Transverse colon (tissue), 4 donors: ENCODE results near the gene KIAA1614. TPM values are rescaled to one million over a fixed set of nuclear protein-coding genes. Genes with fewer than 3 reads are reported as not detected.

Source experiments
- DNase-seq: peaks from one replicate; pipeline ENCODE4 v3.0.0-alpha.2; 2019
- H3K27ac ChIP-seq, 4 donors: fragments of 200-600 bp; sonication (generic); 2 replicates each; pipeline ENCODE4 v1.5.1; 2016 to 2018; ENCODE audit warnings: inconsistent platforms in 4 of 4
- H3K27me3 ChIP-seq: fragments of 200-600 bp; sonication (generic); 2 replicates; pipeline ENCODE4 v1.5.1; 2017; ENCODE audit warnings: inconsistent platforms
- H3K36me3 ChIP-seq, 4 donors: fragments of 200-600 bp; sonication (generic); 2 replicates each; pipeline ENCODE4 v1.5.1; 2017 to 2019; ENCODE audit warnings: inconsistent platforms in 4 of 4
- H3K4me1 ChIP-seq, 4 donors: fragments of 200-600 bp; sonication (generic); 2 replicates each; pipeline ENCODE4 v1.5.1; 2017 to 2020; ENCODE audit warnings: inconsistent platforms in 4 of 4
- H3K4me3 ChIP-seq, 4 donors: fragments of 200-600 bp; sonication (generic); 1 replicate in 1 of 4; 2 replicates in 3 of 4; pipeline versions ENCODE4 v1.5.1 to v1.6.1; 2017 to 2019; ENCODE audit warnings: inconsistent platforms in 4 of 4
- H3K9me3 ChIP-seq, 2 donors: fragments of 200-600 bp; sonication (generic); 2 replicates each; pipeline ENCODE4 v1.5.1; 2017 to 2019; ENCODE audit warnings: inconsistent platforms in 2 of 2
- EP300 ChIP-seq: sonication (generic); formaldehyde crosslinking; IDR thresholded peaks from one replicate; pipeline ENCODE4 v1.6.1; 2017; ENCODE audit warnings: antibody characterized with exemption, low read depth
- POLR2A ChIP-seq: fragments of 450-650 bp; IDR thresholded peaks from one replicate; pipeline ENCODE4 v1.6.1; 2016; ENCODE audit warnings: antibody characterized with exemption, mild to moderate bottlenecking, moderate library complexity
- POLR2AphosphoS5 ChIP-seq, 3 donors: sonication (generic); formaldehyde crosslinking; IDR thresholded peaks; one replicate each; pipeline ENCODE4 v1.6.1; 2016; ENCODE audit warnings: antibody characterized with exemption in 3 of 3
- WGBS, 2 donors: methylation state at CpG; one replicate each; pipeline ENCODE4 v1.1.5; 2018; ENCODE audit warnings: low coverage in 1 of 2; 5-methylcytosine and 5-hydroxymethylcytosine counted together
- in situ Hi-C, 4 donors: fragments of 200-750 bp; cut with MboI; loops; one replicate each; pipeline versions ENCODE4 v1.15.0 to v1.15.1; 2017; ENCODE audit warnings: low sequenced_read_pairs in 3 of 4, low pct_ligation_motif_present in 1 of 4, low pct_unique_long_range_greater_than_20kb in 1 of 4
- intact Hi-C: fragments of 100-400 bp; cut with DNase I; formaldehyde crosslinking; loops from one replicate; pipeline ENCODE4 v1.15.1; 2023; ENCODE audit warnings: low total_unique reads
- total RNA-seq, 4 donors: library from RNA; depleted of rRNA; stranded (reverse); fragments of >200 nt; gene quantifications; one replicate each; pipeline ENCODE4 v1.1.0, GENCODE V29; 2016
- TF ChIP-seq, protein P1 (sequence below), 5 experiments: fragments of 200-600 bp in 3 of 5; fragments of 450-650 bp in 2 of 5; sonication (generic) in 3 of 5; IDR thresholded peaks; 1 replicate in 2 of 5; 2 replicates in 3 of 5; pipeline ENCODE4 v1.5.1; 2016 to 2017; ENCODE audit warnings: antibody characterized with exemption in 5 of 5, inconsistent platforms in 3 of 5, mild to moderate bottlenecking in 2 of 5, moderate library complexity in 1 of 5

The KIAA1614 gene
- total RNA-seq, 4 donors from 2014 or later: 2.3 to 9.4 (median 2.8) TPM

- no peak overlapping the region for H3K4me3 ChIP-seq
- DNase-seq: no peak
- no peak overlapping the region for H3K27ac ChIP-seq
- no peaks in the 10 kb centered on the region for H3K27me3 ChIP-seq
- 93% methylated on average over 6 of the region's 6 CpGs; no CpG with 5 or more reads in 1 of the 2 donors for WGBS, 2 donors
- in situ Hi-C loops: no loop called here
- intact Hi-C loops: no loop called here
- H3K4me1 ChIP-seq: no peaks in the 10 kb centered on the region
- no peaks in the 10 kb centered on the region for H3K36me3 ChIP-seq
- H3K9me3 ChIP-seq: no peaks in the 10 kb centered on the region
- no peak for TF ChIP-seq POLR2AphosphoS5 (IDR thresholded peaks at IDR 0.05)
- no peak for TF ChIP-seq EP300
- TF ChIP-seq, protein P1, sequence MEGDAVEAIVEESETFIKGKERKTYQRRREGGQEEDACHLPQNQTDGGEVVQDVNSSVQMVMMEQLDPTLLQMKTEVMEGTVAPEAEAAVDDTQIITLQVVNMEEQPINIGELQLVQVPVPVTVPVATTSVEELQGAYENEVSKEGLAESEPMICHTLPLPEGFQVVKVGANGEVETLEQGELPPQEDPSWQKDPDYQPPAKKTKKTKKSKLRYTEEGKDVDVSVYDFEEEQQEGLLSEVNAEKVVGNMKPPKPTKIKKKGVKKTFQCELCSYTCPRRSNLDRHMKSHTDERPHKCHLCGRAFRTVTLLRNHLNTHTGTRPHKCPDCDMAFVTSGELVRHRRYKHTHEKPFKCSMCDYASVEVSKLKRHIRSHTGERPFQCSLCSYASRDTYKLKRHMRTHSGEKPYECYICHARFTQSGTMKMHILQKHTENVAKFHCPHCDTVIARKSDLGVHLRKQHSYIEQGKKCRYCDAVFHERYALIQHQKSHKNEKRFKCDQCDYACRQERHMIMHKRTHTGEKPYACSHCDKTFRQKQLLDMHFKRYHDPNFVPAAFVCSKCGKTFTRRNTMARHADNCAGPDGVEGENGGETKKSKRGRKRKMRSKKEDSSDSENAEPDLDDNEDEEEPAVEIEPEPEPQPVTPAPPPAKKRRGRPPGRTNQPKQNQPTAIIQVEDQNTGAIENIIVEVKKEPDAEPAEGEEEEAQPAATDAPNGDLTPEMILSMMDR (IDR thresholded peaks at IDR 0.05): no peak
- TF ChIP-seq POLR2A: no peak
Measured at GRCh38 chr1:180947499-180947885, 34.8 kb downstream of the KIAA1614 start.

DNA sequence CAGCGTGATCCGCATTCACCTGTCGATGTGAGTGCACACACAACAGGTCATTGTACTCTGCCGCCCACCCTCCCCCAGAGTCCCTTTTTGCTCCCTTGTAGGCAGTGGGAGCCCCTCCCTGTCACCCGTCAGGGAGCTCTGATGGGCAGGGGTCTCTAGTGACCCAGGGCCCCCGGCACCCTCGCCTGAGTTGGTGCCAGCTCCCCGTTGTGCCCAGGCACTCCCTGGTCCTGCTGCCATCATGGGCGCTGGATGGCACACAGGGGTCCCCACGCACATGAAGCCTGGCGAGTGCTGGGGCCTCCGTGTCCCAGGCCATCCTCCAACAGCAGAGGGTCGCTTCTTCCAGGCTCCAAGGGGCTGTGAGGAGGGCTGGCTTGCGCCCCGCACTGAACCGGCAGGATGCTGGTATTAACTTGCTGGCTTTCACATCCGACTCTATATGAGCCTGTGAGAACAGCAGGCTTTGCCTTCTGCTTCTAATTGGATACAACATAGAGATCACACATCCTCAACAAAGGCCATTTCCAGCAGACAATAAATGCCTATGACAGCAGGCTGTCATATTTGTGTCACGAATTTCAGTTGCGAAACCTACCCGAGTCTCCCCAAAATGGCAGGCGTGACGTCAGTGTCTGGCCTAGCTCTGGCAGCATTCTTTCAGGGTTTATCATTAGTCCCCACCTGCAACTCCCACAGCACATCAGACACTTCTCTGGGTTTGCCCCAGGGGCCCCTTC is 35.4 kb downstream of the KIAA1614 start:
- peak; percentile 26 for DNase-seq
- Histone ChIP-seq H3K4me3 (no peak overlapping the region), H3K27ac (peak overlapping the region in 1 of 4 donors; percentile 48), H3K9me3 (no peaks in the 10 kb centered on the region), H3K4me1 (no peaks in the 10 kb centered on the region), H3K36me3 (no peaks in the 10 kb centered on the region), H3K27me3 (no peaks in the 10 kb centered on the region)
- no peak for TF ChIP-seq EP300
- TF ChIP-seq, protein P1 (IDR thresholded peaks at IDR 0.05): no peak
- TF ChIP-seq POLR2AphosphoS5 (IDR thresholded peaks at IDR 0.05): no peak
- no peak for TF ChIP-seq POLR2A
- intact Hi-C loops: no loop called here
- in situ Hi-C loops: no loop called here
- 89% methylated on average over 19 of the region's 22 CpGs; no CpG with 5 or more reads in 1 of the 2 donors for WGBS, 2 donors

DNA sequence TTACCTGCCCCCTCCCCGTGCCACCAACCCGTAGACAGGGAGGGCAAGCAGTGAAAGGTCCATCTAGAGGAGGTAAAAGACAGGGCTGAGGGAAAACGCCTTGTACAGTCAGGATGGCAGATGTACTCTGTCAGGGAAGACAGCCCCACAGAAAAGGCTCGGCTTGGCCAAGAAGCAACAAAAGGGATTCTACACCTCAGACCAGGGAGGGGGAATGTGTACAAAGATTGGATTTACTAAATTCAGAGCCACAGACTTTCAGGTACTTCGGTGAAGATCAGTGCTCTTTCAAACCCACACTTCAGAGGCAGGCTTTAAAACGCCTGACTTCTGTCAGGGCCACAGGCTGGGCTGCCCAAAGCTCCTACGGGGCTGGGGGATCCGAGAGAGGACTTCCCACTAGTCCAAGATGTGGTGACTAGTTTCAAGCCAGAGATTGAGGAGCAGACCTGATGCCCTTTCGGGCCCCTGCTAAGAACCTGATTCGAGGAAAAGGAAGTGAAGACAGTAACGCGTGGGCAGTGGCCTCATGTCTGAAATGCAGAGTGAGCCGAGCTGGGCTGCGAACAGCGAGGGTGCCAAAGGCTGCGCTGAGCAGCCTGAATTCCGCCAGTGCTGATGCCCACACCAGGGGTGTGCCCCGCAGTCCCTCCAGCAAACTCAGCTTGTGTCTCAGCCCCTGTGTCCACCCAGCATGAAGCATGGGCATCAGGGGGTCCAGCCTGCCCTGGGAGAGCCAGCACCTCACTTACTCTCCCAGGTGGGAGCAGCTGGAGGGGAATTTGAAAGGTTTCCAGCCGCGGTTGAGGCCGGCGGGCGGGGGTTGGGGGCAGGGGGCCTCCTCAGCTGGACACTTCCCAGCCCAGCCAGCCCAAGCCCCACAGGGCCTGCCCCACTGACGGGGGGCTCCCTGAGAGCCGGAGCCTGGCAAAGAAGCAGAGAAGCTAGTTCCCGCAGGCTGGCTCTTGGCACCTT is 36.2 kb downstream of the KIAA1614 start:
- intact Hi-C loops: no loop called here
- Histone ChIP-seq H3K27me3 (no peaks in the 10 kb centered on the region), H3K36me3 (no peaks in the 10 kb centered on the region), H3K4me1 (peaks cover 0 to 7% (median 5%) of the 10 kb centered on the region in 4 donors), H3K4me3 (no peak overlapping the region), H3K27ac (no peak overlapping the region), H3K9me3 (no peaks in the 10 kb centered on the region)
- in situ Hi-C loops: no loop called here
- WGBS, 2 donors: 58 to 82% methylated on average over 7 to 21 of the region's 26 CpGs
- TF ChIP-seq EP300: no peak
- TF ChIP-seq POLR2AphosphoS5 (IDR thresholded peaks at IDR 0.05): no peak
- TF ChIP-seq, protein P1 (IDR thresholded peaks at IDR 0.05): no peak
- no peak for TF ChIP-seq POLR2A
- no peak for DNase-seq

DNA sequence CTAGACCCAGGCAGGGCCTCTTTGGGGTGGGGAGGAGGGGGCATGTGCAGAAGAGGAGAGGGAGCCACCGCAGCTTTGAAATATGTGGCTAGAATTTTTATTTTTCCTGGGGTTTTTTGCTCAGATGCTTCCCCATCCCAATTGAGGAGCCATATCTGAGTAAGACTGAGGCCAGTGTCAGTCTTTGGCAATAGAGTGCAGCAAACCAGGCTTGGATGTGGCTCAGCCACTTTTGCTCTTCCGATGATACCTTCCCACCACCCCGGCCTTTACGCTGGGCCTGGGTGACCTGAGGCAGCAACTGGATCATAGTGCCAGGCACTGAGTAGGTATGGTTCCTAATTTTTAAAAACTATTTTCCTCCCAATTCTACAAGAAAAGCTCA is 36.9 kb downstream of the KIAA1614 start:
- TF ChIP-seq POLR2A (no peak), EP300 (no peak), POLR2AphosphoS5 (IDR thresholded peaks at IDR 0.05) (no peak)
- TF ChIP-seq, protein P1 (IDR thresholded peaks at IDR 0.05): no peak
- Histone ChIP-seq H3K36me3 (no peaks in the 10 kb centered on the region), H3K4me3 (no peak overlapping the region), H3K9me3 (no peaks in the 10 kb centered on the region), H3K27ac (no peak overlapping the region), H3K4me1 (peaks cover 0 to 10% (median 7%) of the 10 kb centered on the region in 4 donors), H3K27me3 (no peaks in the 10 kb centered on the region)
- intact Hi-C loops (no loop called here), in situ Hi-C loops (no loop called here)
- 90 to 98% methylated on average over 3 to 4 of the region's 4 CpGs for WGBS, 2 donors
- DNase-seq: no peak
